ENCODE measurements around the gene NUP42.

The NUP42 gene

GRCh38 chr7:23181684-23182553 lies at the start of gene NUP42 (continued):
- TF ChIP-seq ZBTB26 (tag by site-specific recombination; optimal IDR thresholded peaks at IDR 0.05): peak; percentile 59
- TF ChIP-seq ZNF366 (tag by site-specific recombination; conservative IDR thresholded peaks at IDR 0.05): peak; percentile 99
- peak; percentile 69 for TF ChIP-seq TRIM28 (IDR thresholded peaks at IDR 0.05; ENCODE audit: borderline replicate concordance, low read length)
- peak; percentile 63 for TF ChIP-seq PRDM10 (tag by site-specific recombination; IDR thresholded peaks at IDR 0.05)
- 0 out of 2 replicates have a peak, but pooled peaks have one; percentile 15 for TF ChIP-seq ZIC2 (tag by site-specific recombination; IDR thresholded peaks at IDR 0.05)
- peak; percentile 73 for TF ChIP-seq YY2 (tag by site-specific recombination; IDR thresholded peaks at IDR 0.05)
- TF ChIP-seq ZNF132 (tag by site-specific recombination; IDR thresholded peaks at IDR 0.05; ENCODE audit: borderline replicate concordance): no peak
- no peak for TF ChIP-seq ZNF837 (tag by site-specific recombination; IDR thresholded peaks at IDR 0.05)
- TF ChIP-seq ZNF560 (tag by site-specific recombination; IDR thresholded peaks at IDR 0.05; ENCODE audit: borderline replicate concordance): no peak
- TF ChIP-seq ZNF626 (tag by site-specific recombination; IDR thresholded peaks at IDR 0.05): no peak
- no peak for TF ChIP-seq ZNF146 (tag by site-specific recombination; IDR thresholded peaks at IDR 0.05)
- peak; percentile 98 for TF ChIP-seq HIC1 (tag by site-specific recombination; IDR thresholded peaks at IDR 0.05)
- peak; percentile 67; the same call in 1 of the 2 replicates for TF ChIP-seq KLF8 (tag by site-specific recombination; IDR thresholded peaks at IDR 0.05)
- no peak for TF ChIP-seq ZSCAN5A (tag by site-specific recombination; IDR thresholded peaks at IDR 0.05)
- peak; percentile 86; the same call in 1 of the 2 replicates for TF ChIP-seq ZXDB (tag by site-specific recombination; IDR thresholded peaks at IDR 0.05)
- TF ChIP-seq ZNF658 (tag by site-specific recombination; IDR thresholded peaks at IDR 0.05): no peak
- TF ChIP-seq ZBTB1 (tag by site-specific recombination; IDR thresholded peaks at IDR 0.05): no peak
- no peak for TF ChIP-seq ZNF596 (tag by site-specific recombination; IDR thresholded peaks at IDR 0.05)
- no peak for TF ChIP-seq ZNF157 (tag by site-specific recombination; IDR thresholded peaks at IDR 0.05)
- peak; percentile 73 for TF ChIP-seq KLF17 (tag by site-specific recombination; IDR thresholded peaks at IDR 0.05)
- peak; percentile 83 for TF ChIP-seq PBX3 (CRISPR knock-in tag; IDR thresholded peaks at IDR 0.05)
- TF ChIP-seq ZNF692 (tag by site-specific recombination; IDR thresholded peaks at IDR 0.05): peak; percentile 53; the same call in 1 of the 2 replicates
- TF ChIP-seq ZNF23 (tag by site-specific recombination; IDR thresholded peaks at IDR 0.05; ENCODE audit: borderline replicate concordance): no peak
- no peak for TF ChIP-seq ZNF707 (tag by site-specific recombination; IDR thresholded peaks at IDR 0.05)
- 0 out of 2 replicates have a peak, but pooled peaks have one; percentile 35 for TF ChIP-seq ZFP69B (tag by site-specific recombination; IDR thresholded peaks at IDR 0.05)
- 0 out of 2 replicates have a peak, but pooled peaks have one; percentile 22 for TF ChIP-seq ZFP37 (tag by site-specific recombination; IDR thresholded peaks at IDR 0.05)
- no peak for TF ChIP-seq ZNF785 (tag by site-specific recombination; IDR thresholded peaks at IDR 0.05)

All from HEK293 (cell line).